Right lung (tissue), 5 donors: ENCODE measurements around the gene ALDH1B1. TPM values are rescaled to one million over a fixed set of nuclear protein-coding genes. Genes with fewer than 3 reads are reported as not detected.

Source experiments
- DNase-seq, 2 donors: peaks; one replicate each; pipeline ENCODE4 v3.0.0-alpha.2; 2013
- polyA plus RNA-seq, 5 donors: library from polyadenylated mRNA; unstranded; fragments of 120-200 nt; gene quantifications; one replicate each; pipeline versions ENCODE4 v1.2.1 to v1.2.3, GENCODE V29; 2013; ENCODE audit warnings: inconsistent platforms in 1 of 5, low replicate concordance in 1 of 5; ENCODE audit not compliant: insufficient read length in 5 of 5, insufficient read depth in 1 of 5

The ALDH1B1 gene
- polyA plus RNA-seq, 5 donors: 14.3 to 20.9 (median 19.3) TPM

GRCh38 chr9:38412751-38413150 lies 20.2 kb downstream of the ALDH1B1 start:
- DNase-seq: no peak

DNA sequence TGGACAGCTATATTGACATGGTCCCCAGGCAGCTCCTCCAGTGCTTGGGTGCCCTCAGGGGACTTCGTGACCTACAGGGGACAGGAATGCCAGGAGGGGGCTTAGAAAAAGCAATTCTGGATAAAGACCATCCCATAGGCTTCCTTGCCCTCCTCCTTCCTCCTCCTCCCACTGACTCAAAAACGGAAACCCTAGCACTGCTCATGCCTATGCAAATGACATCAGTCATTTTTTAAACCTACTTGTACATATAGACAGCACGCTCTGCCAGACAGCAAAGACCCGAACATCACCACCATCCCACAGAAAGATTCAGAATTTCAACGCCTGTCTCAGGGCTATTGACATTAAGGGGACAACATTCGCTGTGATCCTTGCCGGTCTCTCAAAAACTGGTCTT lies 20.8 kb downstream of the ALDH1B1 start:
- DNase-seq: no peak

- no peak for DNase-seq
These were observed 21.7 kb downstream of the ALDH1B1 start for GRCh38 chr9:38414040-38414723.

GRCh38 chr9:38415856-38416255 lies 23.4 kb downstream of the ALDH1B1 start:
- no peak for DNase-seq

DNA sequence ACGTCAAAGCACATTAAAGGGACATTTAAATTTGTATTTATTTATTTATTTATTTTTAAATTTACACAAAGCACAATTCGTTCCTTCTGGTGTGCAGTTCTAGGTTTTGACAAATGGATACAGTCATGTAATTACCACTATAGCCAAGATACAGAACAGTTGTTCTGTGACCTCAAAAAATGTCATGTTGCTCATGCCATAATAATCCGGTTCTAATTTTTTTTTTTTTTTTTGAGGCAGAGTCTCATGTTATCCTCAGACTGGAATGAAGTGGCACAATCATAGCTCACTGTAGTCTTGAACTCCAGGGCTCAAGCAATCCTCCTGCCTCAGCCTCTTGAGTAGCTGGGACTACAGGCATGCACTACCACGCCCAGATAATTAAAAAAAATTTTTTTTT lies 24.0 kb downstream of the ALDH1B1 start:
- no peak for DNase-seq

DNA sequence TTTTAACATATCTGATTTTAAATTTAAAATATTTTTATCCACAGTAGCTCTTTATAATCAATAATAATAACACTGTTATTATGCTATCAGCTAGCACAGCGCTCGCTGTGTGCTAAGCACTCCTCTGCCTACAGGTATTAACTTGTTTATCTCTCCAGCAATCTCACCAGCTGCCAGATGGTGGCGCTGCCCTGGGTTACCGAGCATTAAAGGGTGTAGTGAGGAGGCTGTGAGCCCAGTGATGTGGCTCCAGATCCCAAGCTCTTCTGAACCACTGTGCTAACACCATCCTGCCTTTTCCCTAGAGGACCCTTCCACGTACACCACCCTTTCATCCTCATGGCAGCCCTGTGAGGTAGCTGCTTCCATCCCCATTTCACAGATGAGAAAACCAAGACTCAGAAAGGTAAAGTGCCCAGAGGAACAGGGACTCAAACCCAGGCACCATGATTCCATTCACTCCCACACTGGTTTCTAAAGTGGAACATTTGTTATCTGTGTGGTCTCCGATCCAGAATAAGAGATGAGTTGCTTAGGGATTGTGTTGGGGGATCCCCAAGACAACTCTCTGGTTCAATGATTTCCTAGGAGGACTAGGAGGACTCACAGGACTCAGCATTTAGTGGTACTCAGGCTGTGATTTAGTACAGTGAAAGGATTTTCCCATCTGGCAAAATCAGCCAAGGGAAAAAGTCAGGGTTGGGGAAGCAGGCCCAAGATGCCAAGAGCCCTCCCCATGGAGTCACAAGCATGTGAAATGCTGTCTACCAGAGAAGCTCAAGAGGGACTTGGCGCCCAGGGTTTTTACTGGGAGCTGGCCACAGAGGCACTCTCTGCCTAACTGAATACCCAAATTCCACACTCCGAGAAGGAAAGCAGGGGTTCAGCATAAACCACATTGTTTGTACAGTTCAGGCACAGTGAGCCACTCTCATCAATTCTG lies 24.8 kb downstream of the ALDH1B1 start:
- DNase-seq: no peak

DNA sequence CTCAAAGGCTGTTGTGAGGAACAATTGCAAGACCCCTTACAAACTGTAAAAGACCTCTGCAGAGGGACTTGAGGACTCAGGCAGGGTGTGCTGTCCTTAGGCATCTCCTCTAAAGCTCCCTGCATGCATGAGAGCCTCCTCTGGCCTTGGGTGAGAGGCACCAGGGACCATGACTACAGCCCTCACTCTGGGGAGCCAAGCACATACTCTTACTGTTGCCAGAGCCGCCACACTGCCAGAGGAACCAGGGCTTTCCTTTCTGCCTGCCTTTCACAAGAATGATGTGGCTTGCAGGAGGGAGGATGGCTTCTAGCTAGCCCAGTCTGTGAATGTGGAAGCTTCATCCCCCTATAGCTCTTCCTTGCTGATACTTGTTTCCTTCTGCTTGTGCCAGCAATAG lies 25.9 kb downstream of the ALDH1B1 start:
- no peak for DNase-seq

- DNase-seq: no peak
These were observed 26.7 kb downstream of the ALDH1B1 start for GRCh38 chr9:38419181-38419580.

GRCh38 chr9:38421498-38422211 lies 29.2 kb downstream of the ALDH1B1 start:
- no peak for DNase-seq

DNA sequence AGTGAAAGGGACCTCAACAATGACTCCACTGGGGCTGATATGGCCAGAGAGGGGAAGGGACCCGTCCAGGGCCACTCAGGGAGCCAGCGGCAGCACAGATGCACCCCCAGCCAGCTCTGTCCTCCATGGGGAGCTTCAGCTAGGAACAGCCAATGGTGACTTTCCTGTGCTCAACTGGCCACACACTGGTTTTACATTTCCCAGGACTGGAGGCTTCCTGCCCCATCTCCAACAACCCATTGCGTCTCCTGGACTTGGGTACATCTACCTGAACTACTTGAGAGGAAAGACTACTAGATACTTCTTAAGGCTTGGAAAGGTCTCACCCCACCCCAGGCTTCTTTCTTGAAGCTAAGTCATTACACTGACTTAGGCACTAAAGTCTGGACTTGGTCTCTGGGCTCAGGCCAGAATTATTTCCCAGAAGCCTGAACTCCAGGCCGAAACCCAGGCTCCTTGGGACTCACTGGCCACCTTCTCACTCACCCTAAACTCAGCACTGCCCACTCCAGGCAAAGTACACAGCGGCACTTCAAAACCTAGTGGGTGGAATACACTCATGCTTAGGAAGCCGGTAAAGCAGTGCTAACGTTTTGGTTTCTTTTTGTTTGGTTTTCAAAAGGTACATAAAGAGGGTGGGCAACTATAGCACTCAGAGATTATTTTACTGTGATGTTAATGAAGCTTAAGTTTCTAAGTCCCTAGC lies 30.2 kb downstream of the ALDH1B1 start:
- DNase-seq: no peak

- no peak for DNase-seq
These were observed 30.9 kb downstream of the ALDH1B1 start for GRCh38 chr9:38423273-38423972.

- no peak for DNase-seq
These were observed 31.7 kb downstream of the ALDH1B1 start, which contains the start of gene IGFBPL1 for GRCh38 chr9:38423973-38424843. TSS of gene IGFBPL1 (minus strand) at chr9:38424454. CDS start at chr9:38424424, 30 bp downstream.

GRCh38 chr9:38424918-38425317 lies 32.4 kb downstream of the ALDH1B1 start:
- no peak for DNase-seq

GRCh38 chr9:38428062-38428461 lies 35.6 kb downstream of the ALDH1B1 start:
- no peak for DNase-seq

GRCh38 chr9:38431116-38431515 lies 38.6 kb downstream of the ALDH1B1 start:
- DNase-seq: no peak

DNA sequence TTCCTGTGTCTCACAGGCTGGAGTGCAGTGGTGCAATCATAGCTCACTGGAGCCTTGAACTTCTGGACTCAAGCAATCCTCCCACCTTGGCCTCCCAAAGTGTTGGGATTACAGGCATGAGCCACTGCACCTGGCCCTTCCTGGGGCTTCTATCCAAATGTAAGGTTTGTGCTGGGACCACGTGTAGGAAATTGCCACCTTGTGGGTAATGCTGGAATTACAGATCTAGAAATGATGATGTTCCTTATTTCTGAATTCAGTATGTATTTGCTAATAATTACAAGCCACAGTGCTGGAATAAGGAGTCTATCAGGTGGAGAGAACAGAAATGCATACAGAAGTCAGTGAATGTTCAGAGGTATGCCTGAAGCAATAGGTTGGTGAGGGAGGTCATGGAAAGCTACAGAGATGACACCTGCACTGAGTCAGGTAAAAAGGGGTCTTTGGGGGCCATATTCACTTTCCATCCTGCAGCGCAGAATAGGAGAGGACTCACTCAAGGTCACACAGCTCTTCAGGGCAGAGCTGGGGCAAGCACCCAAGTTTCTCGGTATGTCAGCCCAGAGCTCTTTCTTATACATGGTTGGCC lies 40.5 kb downstream of the ALDH1B1 start:
- DNase-seq: peak in 1 of 2 donors; percentile 20

- DNase-seq: no peak
These were observed 41.9 kb downstream of the ALDH1B1 start for GRCh38 chr9:38434365-38434764.

GRCh38 chr9:38434853-38435252 lies 42.4 kb downstream of the ALDH1B1 start:
- DNase-seq: no peak

GRCh38 chr9:38435521-38435920 lies 43.0 kb downstream of the ALDH1B1 start:
- DNase-seq: no peak

DNA sequence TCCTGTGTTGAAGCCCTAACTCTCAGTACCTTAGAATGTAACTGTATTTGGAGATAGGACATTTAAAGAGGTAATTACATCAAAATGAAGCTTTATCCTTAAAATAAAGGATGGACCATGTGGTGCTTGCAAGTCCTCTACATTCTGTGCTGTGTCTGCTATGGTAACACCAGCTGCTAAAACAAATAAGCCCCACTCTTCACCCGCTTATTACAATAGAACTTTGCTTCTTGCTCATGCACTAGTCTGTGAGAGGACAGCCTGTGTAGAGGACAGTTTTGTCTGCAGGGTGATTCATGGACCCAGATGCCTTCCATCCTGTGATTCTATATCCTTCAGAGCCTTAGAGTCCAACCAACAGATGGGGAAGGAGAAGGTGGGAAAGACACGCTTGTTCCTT lies 44.2 kb downstream of the ALDH1B1 start:
- no peak for DNase-seq
